ENCODE results near the gene FURIN.

Gene FURIN

DNA sequence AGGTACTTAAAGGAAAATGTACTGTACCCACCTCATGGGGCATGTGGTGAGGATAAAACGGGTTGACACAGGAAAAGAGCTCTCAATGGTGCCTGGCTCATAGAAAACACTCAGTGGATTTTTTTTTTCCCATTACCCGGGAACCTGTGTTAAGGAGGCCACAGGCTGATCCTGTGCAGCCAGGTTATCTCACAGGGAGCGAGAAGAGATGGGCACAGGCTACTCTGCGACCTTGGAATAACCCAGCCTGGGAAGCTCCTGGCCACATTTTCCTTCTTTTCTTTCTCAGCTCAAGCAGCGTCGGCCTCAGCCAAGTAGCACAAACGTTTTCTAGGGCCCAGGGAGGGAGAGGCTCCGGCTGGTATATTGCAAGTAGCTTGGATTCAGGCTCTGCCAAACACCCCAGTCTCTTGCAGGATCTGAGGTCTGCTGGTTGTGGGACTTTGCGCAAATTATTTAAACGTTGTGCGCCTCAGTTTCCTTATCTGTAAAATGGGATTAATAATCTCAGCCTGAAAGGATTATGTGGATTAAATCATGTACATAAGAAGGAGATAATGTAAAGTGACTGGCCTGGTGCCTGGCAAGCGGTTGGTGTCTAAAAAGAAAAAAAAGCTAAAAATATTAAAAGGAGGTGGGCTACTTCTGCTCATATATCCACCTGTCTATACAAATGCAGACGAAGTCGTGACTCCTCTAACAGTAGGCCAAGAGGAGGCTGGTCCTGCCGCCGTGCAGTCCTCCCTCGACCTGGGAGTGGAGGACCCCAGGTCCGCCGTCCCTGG, 2.2 kb downstream of the FURIN start:
- Histone ChIP-seq H3K4me2 (ENCODE audit: insufficient read depth, low read length, poor library complexity, severe bottlenecking) (peak overlapping the region; percentile 76), H3K4ac (ENCODE audit: low read length) (no peak overlapping the region), H2AK5ac (ENCODE audit: low read depth, low read length) (no peak overlapping the region), H2BK5ac (ENCODE audit: low read length) (peak overlapping the region; percentile 27), H3K23ac (ENCODE audit: low read depth, low read length, poor library complexity) (no peak overlapping the region), H2BK15ac (ENCODE audit: low read length) (peak overlapping the region; percentile 50), H3K79me1 (ENCODE audit: low read depth, low read length) (peaks cover 3% of the 10 kb centered on the region), H3K18ac (ENCODE audit: low read length) (peak overlapping the region; percentile 94), H3K27ac (replicated peaks; ENCODE audit: low read length) (peak overlapping the region; percentile 42), H3K9ac (ENCODE audit: low read depth, low read length, poor library complexity) (peak overlapping the region; percentile 68), H2AFZ (ENCODE audit: low read length) (peak overlapping the region; percentile 90), H3K4me1 (ENCODE audit: control insufficient read depth in 2 of 2, insufficient read depth in 1 of 2, low read depth in 1 of 2, low read length in 2 of 2) (peaks cover 35 to 40% of the 10 kb centered on the region in 2 donors), H3K14ac (ENCODE audit: low read length) (no peak overlapping the region), H3K9me3 (replicated peaks in 1 of 2; ENCODE audit: control insufficient read depth in 2 of 2, insufficient read depth in 1 of 2, low read depth in 1 of 2, low read length in 2 of 2) (no peaks in the 10 kb centered on the region), H3K4me3 (ENCODE audit: low read length in 2 of 2) (peak overlapping the region; percentile 53 to 79), H3K36me3 (replicated peaks in 1 of 2; ENCODE audit: control insufficient read depth in 2 of 2, insufficient read depth in 2 of 2, low read length in 2 of 2) (no peaks in the 10 kb centered on the region), H2BK12ac (ENCODE audit: low read length) (no peak overlapping the region), H4K8ac (ENCODE audit: low read depth, low read length) (no peak overlapping the region), H2BK120ac (ENCODE audit: low read depth, low read length) (peak overlapping the region; percentile 53), H3K27me3 (ENCODE audit: control insufficient read depth in 3 of 3, insufficient read depth in 3 of 3, low read depth in 1 of 3, low read length in 3 of 3) (no peaks in the 10 kb centered on the region), H4K91ac (ENCODE audit: low read depth, low read length, poor library complexity) (no peak overlapping the region)
- no CpG with 5 or more reads among the region's 19 CpGs for WGBS, 2 donors (ENCODE audit: extremely low coverage in 2 of 2, insufficient read length in 2 of 2, insufficient replicate concordance in 1 of 2)
- no peak for DNase-seq (ENCODE audit: low spot score)

GRCh38 chr15:90871139-90871715, 2.8 kb downstream of the FURIN start:
- Histone ChIP-seq H2BK120ac (ENCODE audit: low read depth, low read length) (peak overlapping the region; percentile 53), H3K79me1 (ENCODE audit: low read depth, low read length) (peaks cover 3% of the 10 kb centered on the region), H4K8ac (ENCODE audit: low read depth, low read length) (no peak overlapping the region), H3K27ac (replicated peaks; ENCODE audit: low read length) (peak overlapping the region; percentile 42), H3K27me3 (ENCODE audit: control insufficient read depth in 3 of 3, insufficient read depth in 3 of 3, low read depth in 1 of 3, low read length in 3 of 3) (no peaks in the 10 kb centered on the region), H3K36me3 (replicated peaks in 1 of 2; ENCODE audit: control insufficient read depth in 2 of 2, insufficient read depth in 2 of 2, low read length in 2 of 2) (no peaks in the 10 kb centered on the region), H2BK12ac (ENCODE audit: low read length) (no peak overlapping the region), H2BK5ac (ENCODE audit: low read length) (peak overlapping the region; percentile 27), H3K4me3 (ENCODE audit: low read length in 2 of 2) (peak overlapping the region; percentile 53 to 79), H3K14ac (ENCODE audit: low read length) (no peak overlapping the region), H3K4me1 (ENCODE audit: control insufficient read depth in 2 of 2, insufficient read depth in 1 of 2, low read depth in 1 of 2, low read length in 2 of 2) (peaks cover 35 to 40% of the 10 kb centered on the region in 2 donors), H3K4me2 (ENCODE audit: insufficient read depth, low read length, poor library complexity, severe bottlenecking) (peak overlapping the region; percentile 76), H4K91ac (ENCODE audit: low read depth, low read length, poor library complexity) (no peak overlapping the region), H3K18ac (ENCODE audit: low read length) (peak overlapping the region; percentile 94), H3K23ac (ENCODE audit: low read depth, low read length, poor library complexity) (no peak overlapping the region), H3K9ac (ENCODE audit: low read depth, low read length, poor library complexity) (peak overlapping the region; percentile 68), H2AK5ac (ENCODE audit: low read depth, low read length) (no peak overlapping the region), H2AFZ (ENCODE audit: low read length) (peak overlapping the region; percentile 90), H3K9me3 (replicated peaks in 1 of 2; ENCODE audit: control insufficient read depth in 2 of 2, insufficient read depth in 1 of 2, low read depth in 1 of 2, low read length in 2 of 2) (no peaks in the 10 kb centered on the region), H3K4ac (ENCODE audit: low read length) (no peak overlapping the region), H2BK15ac (ENCODE audit: low read length) (peak overlapping the region; percentile 50)
- DNase-seq (ENCODE audit: low spot score): no peak
- WGBS, 2 donors (ENCODE audit: extremely low coverage in 2 of 2, insufficient read length in 2 of 2, insufficient replicate concordance in 1 of 2): no CpG with 5 or more reads among the region's 71 CpGs

DNA sequence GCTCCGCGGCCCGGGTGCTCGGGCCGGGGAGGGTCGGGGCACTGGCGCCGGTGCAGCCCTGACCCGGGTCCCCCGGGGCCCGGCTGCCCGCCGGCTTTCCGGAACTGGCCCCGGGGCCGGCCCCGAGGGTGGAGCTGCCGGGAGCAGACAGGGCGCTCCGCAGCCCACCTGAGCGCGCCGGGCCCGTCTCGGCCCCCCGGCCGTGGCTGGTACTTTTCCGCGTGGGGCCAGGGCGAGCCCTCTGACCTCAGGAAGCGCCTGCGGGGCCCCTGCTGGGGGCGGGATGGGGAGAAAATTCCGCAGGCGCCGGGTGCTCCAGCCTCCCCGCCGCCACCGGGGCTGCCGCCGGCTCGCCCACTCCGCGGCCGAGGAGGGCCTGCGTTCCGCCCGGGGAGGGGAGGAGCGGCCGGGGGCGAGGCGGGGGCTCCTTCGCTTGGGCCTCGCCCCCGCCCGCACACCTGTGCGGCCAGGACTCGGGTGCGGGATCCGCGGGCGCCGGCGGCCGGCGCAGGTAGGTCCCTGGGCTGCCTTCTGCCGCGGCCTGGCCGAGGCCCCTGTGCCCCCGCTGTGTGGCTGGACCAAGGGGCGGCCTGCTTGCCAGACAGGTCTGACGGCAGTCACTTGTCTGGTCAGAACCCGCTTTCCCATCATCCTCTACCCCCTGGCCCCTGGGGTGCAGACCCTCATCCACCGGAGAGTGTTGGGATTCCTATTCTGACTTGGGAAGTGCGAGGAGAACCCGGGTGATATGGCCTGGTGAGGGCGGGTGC, 3.5 kb downstream of the FURIN start:
- Histone ChIP-seq H2BK120ac (ENCODE audit: low read depth, low read length) (no peak overlapping the region), H3K79me1 (ENCODE audit: low read depth, low read length) (peaks cover 3% of the 10 kb centered on the region), H4K8ac (ENCODE audit: low read depth, low read length) (no peak overlapping the region), H3K9me3 (replicated peaks in 1 of 2; ENCODE audit: control insufficient read depth in 2 of 2, insufficient read depth in 1 of 2, low read depth in 1 of 2, low read length in 2 of 2) (no peaks in the 10 kb centered on the region), H3K27me3 (ENCODE audit: control insufficient read depth in 3 of 3, insufficient read depth in 3 of 3, low read depth in 1 of 3, low read length in 3 of 3) (no peaks in the 10 kb centered on the region), H3K4me2 (ENCODE audit: insufficient read depth, low read length, poor library complexity, severe bottlenecking) (peak overlapping the region; percentile 76), H3K9ac (ENCODE audit: low read depth, low read length, poor library complexity) (peak overlapping the region; percentile 71), H2AFZ (ENCODE audit: low read length) (peak overlapping the region; percentile 90), H3K23ac (ENCODE audit: low read depth, low read length, poor library complexity) (peak overlapping the region; percentile 52), H3K14ac (ENCODE audit: low read length) (no peak overlapping the region), H3K4ac (ENCODE audit: low read length) (no peak overlapping the region), H4K91ac (ENCODE audit: low read depth, low read length, poor library complexity) (no peak overlapping the region), H2BK15ac (ENCODE audit: low read length) (no peak overlapping the region), H2BK5ac (ENCODE audit: low read length) (no peak overlapping the region), H3K18ac (ENCODE audit: low read length) (peak overlapping the region; percentile 87), H3K36me3 (replicated peaks in 1 of 2; ENCODE audit: control insufficient read depth in 2 of 2, insufficient read depth in 2 of 2, low read length in 2 of 2) (peaks cover 4 to 6% of the 10 kb centered on the region in 2 donors), H3K4me3 (ENCODE audit: low read length in 2 of 2) (peak overlapping the region; percentile 53 to 79), H2AK5ac (ENCODE audit: low read depth, low read length) (no peak overlapping the region), H3K27ac (replicated peaks; ENCODE audit: low read length) (no peak overlapping the region), H3K4me1 (ENCODE audit: control insufficient read depth in 2 of 2, insufficient read depth in 1 of 2, low read depth in 1 of 2, low read length in 2 of 2) (peaks cover 35 to 40% of the 10 kb centered on the region in 2 donors), H2BK12ac (ENCODE audit: low read length) (no peak overlapping the region)
- no peak for DNase-seq (ENCODE audit: low spot score)
- WGBS, 2 donors (ENCODE audit: extremely low coverage in 2 of 2, insufficient read length in 2 of 2, insufficient replicate concordance in 1 of 2): no CpG with 5 or more reads among the region's 77 CpGs
